ENCODE data around the gene ALX1. TPM values are rescaled to one million over a fixed set of nuclear protein-coding genes. Genes with fewer than 3 reads are reported as not detected.
"Not testable (repeated sequence)": the region's sequence is repeated elsewhere in the genome, so short reads cannot be mapped to it uniquely, and the experiment has no call there.

Gene ALX1
- polyA plus RNA-seq, 1 donor: not detected

- DNase-seq (ENCODE audit: low read depth): no peak
Observed at GRCh38 chr12:85301051-85301450, 21.0 kb downstream of the ALX1 start.

GRCh38 chr12:85308374-85308773 lies 28.4 kb downstream of the ALX1 start:
- no peak for DNase-seq (ENCODE audit: low read depth)

- no peak for DNase-seq (ENCODE audit: low read depth)
Observed at GRCh38 chr12:85309125-85309566, 29.1 kb downstream of the ALX1 start.

- DNase-seq (ENCODE audit: low read depth): no peak
Observed at GRCh38 chr12:85310025-85310424, 30.0 kb downstream of the ALX1 start.

- DNase-seq (ENCODE audit: low read depth): no peak
Observed at GRCh38 chr12:85310456-85311076, 30.5 kb downstream of the ALX1 start.

GRCh38 chr12:85317866-85318636 lies 38.0 kb downstream of the ALX1 start:
- DNase-seq (ENCODE audit: low read depth): not testable (repeated sequence)

GRCh38 chr12:85322715-85323114 lies 42.7 kb downstream of the ALX1 start:
- DNase-seq (ENCODE audit: low read depth): no peak

- no peak for DNase-seq (ENCODE audit: low read depth)
Observed at GRCh38 chr12:85325442-85325841, 45.4 kb downstream of the ALX1 start.

- DNase-seq (ENCODE audit: low read depth): no peak
Observed at GRCh38 chr12:85329913-85330312, 49.9 kb downstream of the ALX1 start.

- no peak for DNase-seq (ENCODE audit: low read depth)
Observed at GRCh38 chr12:85348779-85349178, 68.8 kb downstream of the ALX1 start.

- DNase-seq (ENCODE audit: low read depth): no peak
Observed at GRCh38 chr12:85350356-85350755, 70.3 kb downstream of the ALX1 start.

Other genes with a start within 250 kb of the ALX1 start
- 0.28 TPM for gene TSPAN19, start 243.9 kb upstream of the ALX1 start, polyA plus RNA-seq (ENCODE audit: insufficient read length)
- gene LRRIQ1, start 243.9 kb upstream of the ALX1 start, polyA plus RNA-seq (ENCODE audit: insufficient read length): 0.63 TPM